Rectal smooth muscle tissue (tissue), 1 donor: Measurements from ENCODE around the gene CEPT1.

Source experiments
- H3K27ac ChIP-seq: one replicate; pipeline ENCODE4 v1.7.0; 2013; ENCODE audit warnings: low read depth, low read length, inconsistent platforms
- H3K27me3 ChIP-seq: one replicate; pipeline ENCODE4 v1.7.0; 2013; ENCODE audit warnings: low read length; ENCODE audit not compliant: control insufficient read depth, insufficient read depth
- H3K36me3 ChIP-seq: one replicate; pipeline ENCODE4 v1.7.0; 2013; ENCODE audit warnings: low read length; ENCODE audit not compliant: control insufficient read depth, insufficient read depth
- H3K4me1 ChIP-seq: one replicate; pipeline ENCODE4 v1.7.0; 2013; ENCODE audit warnings: low read length; ENCODE audit not compliant: control insufficient read depth, insufficient read depth
- H3K4me3 ChIP-seq: one replicate; pipeline ENCODE4 v1.7.0; 2013; ENCODE audit warnings: low read length
- H3K9ac ChIP-seq: one replicate; pipeline ENCODE4 v1.7.0; 2013; ENCODE audit warnings: low read length

The CEPT1 gene

GRCh38 chr1:111199329-111199728 lies 59.3 kb downstream of the CEPT1 start:
- H3K27ac ChIP-seq: no peak overlapping the region
- H3K9ac ChIP-seq: no peak overlapping the region
- no peaks in the 10 kb centered on the region for H3K4me1 ChIP-seq
- no peaks in the 10 kb centered on the region for H3K27me3 ChIP-seq
- peaks cover 5% of the 10 kb centered on the region for H3K36me3 ChIP-seq
- peak overlapping the region; percentile 45 for H3K4me3 ChIP-seq

GRCh38 chr1:111199881-111200801 lies 60.1 kb downstream of the CEPT1 start, which contains the start of gene DENND2D:
Gene DENND2D (minus strand): TSS chr1:111200646. CDS start chr1:111200459, 187 bp downstream.
- Histone ChIP-seq H3K4me3 (peak within 1 kb of the TSS; percentile 45), H3K4me1 (no peaks in the 10 kb centered on the region), H3K27ac (no peak within 1 kb of the TSS), H3K27me3 (peaks cover 6% of the 10 kb centered on the region), H3K9ac (no peak within 1 kb of the TSS), H3K36me3 (peaks cover 3% of the 10 kb centered on the region)

- no peak overlapping the region for H3K9ac ChIP-seq
These were observed 60.8 kb downstream of the CEPT1 start for GRCh38 chr1:111200802-111201161.

GRCh38 chr1:111201275-111202090 lies 61.5 kb downstream of the CEPT1 start:
- Histone ChIP-seq H3K27ac (no peak overlapping the region), H3K36me3 (peaks cover 3% of the 10 kb centered on the region), H3K9ac (no peak overlapping the region), H3K4me3 (peak overlapping the region; percentile 19), H3K27me3 (peaks cover 6% of the 10 kb centered on the region), H3K4me1 (no peaks in the 10 kb centered on the region)

More at GRCh38 chr1:111200802-111201161, 60.8 kb downstream of the CEPT1 start:
- Histone ChIP-seq H3K27me3 (peaks cover 6% of the 10 kb centered on the region), H3K4me3 (peak overlapping the region; percentile 45), H3K4me1 (no peaks in the 10 kb centered on the region), H3K27ac (no peak overlapping the region), H3K36me3 (peaks cover 3% of the 10 kb centered on the region)

- Histone ChIP-seq H3K4me1 (no peaks in the 10 kb centered on the region), H3K36me3 (peaks cover 3% of the 10 kb centered on the region), H3K9ac (no peak overlapping the region), H3K27me3 (peaks cover 6% of the 10 kb centered on the region), H3K27ac (no peak overlapping the region), H3K4me3 (peak overlapping the region; percentile 10)
These were observed 62.3 kb downstream of the CEPT1 start for GRCh38 chr1:111202366-111202706.

- Histone ChIP-seq H3K4me3 (peak overlapping the region; percentile 59), H3K4me1 (no peaks in the 10 kb centered on the region), H3K36me3 (no peaks in the 10 kb centered on the region), H3K27me3 (peaks cover 6% of the 10 kb centered on the region), H3K27ac (no peak overlapping the region), H3K9ac (no peak overlapping the region)
These were observed 62.9 kb downstream of the CEPT1 start for GRCh38 chr1:111202707-111203623.

- Histone ChIP-seq H3K36me3 (no peaks in the 10 kb centered on the region), H3K9ac (no peak overlapping the region), H3K4me1 (no peaks in the 10 kb centered on the region), H3K4me3 (peak overlapping the region; percentile 66), H3K27me3 (peaks cover 6% of the 10 kb centered on the region), H3K27ac (peak overlapping the region; percentile 23)
These were observed 63.7 kb downstream of the CEPT1 start for GRCh38 chr1:111203681-111204200.

GRCh38 chr1:111204201-111204982 lies 64.4 kb downstream of the CEPT1 start:
- peak overlapping the region; percentile 23 for H3K27ac ChIP-seq
- no peaks in the 10 kb centered on the region for H3K36me3 ChIP-seq
- no peaks in the 10 kb centered on the region for H3K4me1 ChIP-seq
- H3K27me3 ChIP-seq: peaks cover 6% of the 10 kb centered on the region
- peak overlapping the region; percentile 66 for H3K4me3 ChIP-seq
- H3K9ac ChIP-seq: no peak overlapping the region

GRCh38 chr1:111204983-111205713 lies 65.1 kb downstream of the CEPT1 start:
- H3K36me3 ChIP-seq: no peaks in the 10 kb centered on the region
- H3K4me3 ChIP-seq: peak overlapping the region; percentile 66
- peaks cover 6% of the 10 kb centered on the region for H3K27me3 ChIP-seq
- no peak overlapping the region for H3K27ac ChIP-seq
- no peaks in the 10 kb centered on the region for H3K4me1 ChIP-seq
- no peak overlapping the region for H3K9ac ChIP-seq

GRCh38 chr1:111205714-111206050 lies 65.7 kb downstream of the CEPT1 start:
- no peak overlapping the region for H3K9ac ChIP-seq
- no peaks in the 10 kb centered on the region for H3K4me1 ChIP-seq
- peaks cover 6% of the 10 kb centered on the region for H3K27me3 ChIP-seq
- no peaks in the 10 kb centered on the region for H3K36me3 ChIP-seq
- no peak overlapping the region for H3K27ac ChIP-seq
- no peak overlapping the region for H3K4me3 ChIP-seq

GRCh38 chr1:111208921-111209320 lies 68.9 kb downstream of the CEPT1 start:
- Histone ChIP-seq H3K27me3 (peaks cover 6% of the 10 kb centered on the region), H3K27ac (no peak overlapping the region), H3K4me3 (no peak overlapping the region), H3K4me1 (no peaks in the 10 kb centered on the region), H3K36me3 (no peaks in the 10 kb centered on the region), H3K9ac (no peak overlapping the region)
